Measurements from ENCODE around the gene PRPSAP2.

DNA sequence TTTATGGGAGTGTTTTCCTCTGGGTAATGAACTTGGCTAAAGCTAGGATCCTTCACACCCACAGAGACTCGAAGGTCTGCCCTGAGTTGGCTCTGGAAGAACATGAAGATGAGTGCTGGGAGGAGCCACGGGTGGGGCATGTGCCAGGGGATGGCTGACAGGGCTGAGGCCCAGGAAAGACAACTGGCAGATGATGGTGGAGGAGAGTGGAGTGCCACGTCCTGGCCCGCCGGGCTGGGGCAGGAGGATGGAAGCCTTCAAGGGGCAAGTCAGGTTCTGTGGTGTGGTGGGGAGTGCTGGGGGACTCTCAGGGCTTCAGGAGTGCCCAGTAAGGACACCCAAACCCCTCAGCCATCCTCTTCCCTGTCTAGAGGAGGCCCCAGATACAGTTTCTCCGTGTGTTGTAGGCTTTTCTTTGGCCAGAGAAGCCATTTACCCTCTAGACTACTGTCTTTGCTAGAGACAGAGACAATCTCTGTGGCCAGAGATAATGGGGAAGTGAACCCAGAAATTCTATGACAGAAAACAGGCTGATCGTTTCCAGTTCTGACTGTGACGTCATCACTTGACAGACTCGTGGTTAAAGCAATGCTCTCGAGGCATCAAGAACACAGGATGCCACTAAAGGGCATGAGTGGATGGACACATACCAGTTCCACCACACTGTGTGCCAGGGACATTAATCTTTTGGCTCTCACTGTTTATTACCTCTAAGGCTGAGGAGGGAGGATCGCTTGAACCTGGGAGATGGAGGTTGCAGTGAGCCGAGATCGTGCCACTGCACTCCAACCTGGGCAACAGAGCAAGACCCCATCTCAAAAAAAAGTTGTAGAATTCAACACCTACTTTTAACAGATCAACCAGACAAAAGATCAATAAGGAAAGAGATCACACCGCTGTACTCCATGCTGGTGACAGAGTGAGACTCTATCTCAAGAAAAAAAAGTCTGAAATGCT lies 75.4 kb downstream of the PRPSAP2 start:
- no peak for TF ChIP-seq POLR2A (IDR thresholded peaks at IDR 0.05)
- TF ChIP-seq EP300 (IDR thresholded peaks at IDR 0.05) = no peak
- TF ChIP-seq, protein P1, sequence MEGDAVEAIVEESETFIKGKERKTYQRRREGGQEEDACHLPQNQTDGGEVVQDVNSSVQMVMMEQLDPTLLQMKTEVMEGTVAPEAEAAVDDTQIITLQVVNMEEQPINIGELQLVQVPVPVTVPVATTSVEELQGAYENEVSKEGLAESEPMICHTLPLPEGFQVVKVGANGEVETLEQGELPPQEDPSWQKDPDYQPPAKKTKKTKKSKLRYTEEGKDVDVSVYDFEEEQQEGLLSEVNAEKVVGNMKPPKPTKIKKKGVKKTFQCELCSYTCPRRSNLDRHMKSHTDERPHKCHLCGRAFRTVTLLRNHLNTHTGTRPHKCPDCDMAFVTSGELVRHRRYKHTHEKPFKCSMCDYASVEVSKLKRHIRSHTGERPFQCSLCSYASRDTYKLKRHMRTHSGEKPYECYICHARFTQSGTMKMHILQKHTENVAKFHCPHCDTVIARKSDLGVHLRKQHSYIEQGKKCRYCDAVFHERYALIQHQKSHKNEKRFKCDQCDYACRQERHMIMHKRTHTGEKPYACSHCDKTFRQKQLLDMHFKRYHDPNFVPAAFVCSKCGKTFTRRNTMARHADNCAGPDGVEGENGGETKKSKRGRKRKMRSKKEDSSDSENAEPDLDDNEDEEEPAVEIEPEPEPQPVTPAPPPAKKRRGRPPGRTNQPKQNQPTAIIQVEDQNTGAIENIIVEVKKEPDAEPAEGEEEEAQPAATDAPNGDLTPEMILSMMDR (IDR thresholded peaks at IDR 0.05) = no peak
- no peak for TF ChIP-seq POLR2AphosphoS5 (IDR thresholded peaks at IDR 0.05)

All from upper lobe of left lung (tissue), 4 donors.